ENCODE measurements around the gene VOPP1.

Gene VOPP1

DNA sequence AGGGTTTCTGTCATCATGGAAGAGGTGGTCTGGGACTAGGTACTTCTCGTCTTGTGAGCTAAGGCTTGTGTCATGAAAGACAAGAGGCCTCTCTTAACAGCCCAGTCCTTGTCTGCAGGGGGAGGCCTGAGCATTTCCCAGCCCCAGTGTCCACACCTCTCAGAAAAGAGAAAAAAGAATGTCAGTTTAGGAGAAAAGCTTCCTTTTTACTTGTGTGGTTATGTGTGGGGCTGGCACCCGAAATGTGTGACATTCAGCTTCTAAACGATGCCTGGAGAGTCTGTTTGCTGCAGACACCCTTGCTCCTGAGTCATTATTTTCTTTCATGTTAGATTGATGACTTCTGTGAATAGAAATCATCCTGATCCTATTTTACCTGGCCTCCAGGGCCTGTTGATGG, 139.8 kb downstream of the VOPP1 start:
- no peak for DNase-seq (ENCODE audit: low read depth)
- no peak for TF ChIP-seq CTCF (IDR thresholded peaks at IDR 0.05; ENCODE audit: low read depth, low read length, missing control alignments)
- no peak overlapping the region for H3K4me3 ChIP-seq (ENCODE audit: low read depth, low read length)

DNA sequence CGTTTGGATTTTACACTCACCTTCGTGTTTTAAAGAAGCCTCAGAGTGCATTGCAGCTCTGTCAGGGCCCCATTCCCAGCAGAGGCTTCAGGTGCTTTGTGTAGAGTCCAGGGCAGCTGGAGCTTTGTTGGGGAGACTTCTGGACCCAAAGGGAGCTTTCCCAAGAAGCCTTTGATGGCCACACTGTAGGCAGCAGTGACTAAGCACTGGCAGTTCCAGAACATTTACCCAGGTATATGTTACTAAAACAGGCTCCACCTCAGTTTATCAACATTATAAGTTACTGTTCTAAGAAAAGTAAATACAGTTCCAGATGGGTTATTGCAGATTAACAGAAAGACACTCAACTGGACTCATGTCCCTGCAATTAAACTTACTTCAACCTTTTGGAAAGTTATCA, 140.4 kb downstream of the VOPP1 start:
- TF ChIP-seq CTCF (IDR thresholded peaks at IDR 0.05; ENCODE audit: low read depth, low read length, missing control alignments), result no peak
- no peak for DNase-seq (ENCODE audit: low read depth)
- no peak overlapping the region for H3K4me3 ChIP-seq (ENCODE audit: low read depth, low read length)

DNA sequence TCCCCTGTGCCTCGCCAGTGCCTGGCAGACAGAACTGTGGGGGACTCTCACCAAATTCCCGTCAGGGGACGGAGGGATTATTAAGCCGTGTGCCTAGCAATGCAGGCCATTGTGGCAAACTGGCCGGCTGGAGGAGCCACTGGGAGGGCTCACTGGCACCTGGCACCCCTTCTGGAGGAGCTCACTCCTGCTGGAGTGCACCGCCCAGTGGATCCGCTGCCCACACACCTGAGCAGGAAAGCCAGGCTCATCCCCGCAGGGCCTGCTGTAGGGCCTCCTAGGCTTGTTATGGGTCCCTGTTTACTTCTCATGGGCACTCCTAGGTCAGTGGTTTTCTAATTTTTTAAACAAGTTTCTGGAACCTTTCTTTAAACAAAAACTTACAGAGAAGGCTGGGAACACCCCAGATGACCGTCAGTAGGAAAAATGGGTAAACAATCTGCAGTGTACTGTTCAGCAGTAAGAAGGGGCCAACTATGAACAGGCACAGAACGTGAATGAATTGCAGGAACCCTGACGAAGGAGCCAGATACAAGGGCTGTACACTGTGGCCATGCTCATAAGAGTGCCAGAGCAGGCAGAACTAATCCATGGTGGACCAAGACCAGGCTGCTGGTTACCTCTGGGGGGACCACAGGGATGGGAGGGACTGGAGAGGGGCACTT, 142.3 kb downstream of the VOPP1 start:
- DNase-seq (ENCODE audit: low read depth), result no peak
- TF ChIP-seq CTCF (IDR thresholded peaks at IDR 0.05; ENCODE audit: low read depth, low read length, missing control alignments), result no peak
- no peak overlapping the region for H3K4me3 ChIP-seq (ENCODE audit: low read depth, low read length)

DNA sequence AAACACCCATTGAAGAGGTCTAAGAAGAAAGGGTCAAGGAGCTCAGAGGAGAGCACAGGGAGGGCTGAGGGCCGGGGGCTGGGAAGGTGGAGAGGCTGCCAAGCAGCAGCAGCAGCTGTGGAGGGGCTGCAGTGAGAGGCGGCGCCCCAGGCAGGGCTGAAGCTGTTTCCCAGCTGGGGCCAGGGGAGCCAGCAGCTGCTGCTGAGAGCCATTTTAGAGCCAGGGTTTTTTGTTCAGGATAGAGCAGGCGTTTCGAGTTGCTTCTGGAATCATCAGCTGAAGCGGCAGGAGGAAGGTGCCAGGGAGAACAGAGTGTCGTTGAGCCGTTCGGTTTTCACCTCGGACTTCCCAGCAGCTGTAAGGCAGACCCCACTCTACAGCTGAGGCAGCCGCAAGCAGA, 144.5 kb downstream of the VOPP1 start:
- no peak for TF ChIP-seq CTCF (IDR thresholded peaks at IDR 0.05; ENCODE audit: low read depth, low read length, missing control alignments)
- H3K4me3 ChIP-seq (ENCODE audit: low read depth, low read length), result no peak overlapping the region
- no peak for DNase-seq (ENCODE audit: low read depth)

DNA sequence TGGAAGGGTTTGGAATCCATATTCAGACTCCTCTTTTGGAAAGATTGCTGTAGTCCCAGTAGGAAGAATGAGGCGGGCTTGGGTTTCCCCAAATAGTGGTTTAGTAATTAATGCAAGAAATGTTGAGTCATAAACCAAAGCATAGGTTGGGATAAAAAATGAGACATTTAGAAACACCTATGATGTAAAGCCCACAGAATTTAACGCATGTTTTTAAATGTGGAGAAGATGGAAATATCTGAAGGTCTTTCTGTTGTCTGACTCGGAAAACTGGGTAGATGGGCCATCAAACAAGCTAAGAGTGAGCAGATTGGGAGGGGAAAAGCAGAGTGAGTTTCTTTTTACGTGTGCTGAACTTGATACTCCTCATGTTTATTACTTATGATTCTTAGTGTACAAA, 145.0 kb downstream of the VOPP1 start:
- TF ChIP-seq CTCF (IDR thresholded peaks at IDR 0.05; ENCODE audit: low read depth, low read length, missing control alignments), result no peak
- no peak overlapping the region for H3K4me3 ChIP-seq (ENCODE audit: low read depth, low read length)
- no peak for DNase-seq (ENCODE audit: low read depth)

GRCh38 chr7:55426676-55427075, 145.6 kb downstream of the VOPP1 start:
- no peak for TF ChIP-seq CTCF (IDR thresholded peaks at IDR 0.05; ENCODE audit: low read depth, low read length, missing control alignments)

GRCh38 chr7:55425141-55425752, 147.1 kb downstream of the VOPP1 start:
- H3K4me3 ChIP-seq (ENCODE audit: low read depth, low read length), result no peak overlapping the region
- DNase-seq (ENCODE audit: low read depth), result no peak
- no peak for TF ChIP-seq CTCF (IDR thresholded peaks at IDR 0.05; ENCODE audit: low read depth, low read length, missing control alignments)

More at GRCh38 chr7:55426676-55427075, 145.6 kb downstream of the VOPP1 start:
- H3K4me3 ChIP-seq (ENCODE audit: low read depth, low read length), result no peak overlapping the region
- no peak for DNase-seq (ENCODE audit: low read depth)
